H1 (cell line): ENCODE measurements around the gene COL6A3. TPM values are rescaled to one million over a fixed set of nuclear protein-coding genes. Genes with fewer than 3 reads are reported as not detected.

Experiments
- EP300 ChIP-seq, 2 experiments: IDR thresholded peaks; 1 replicate in 1 of 2; 2 replicates in 1 of 2; pipeline ENCODE4 v1.6.1; 2011 to 2012; ENCODE audit warnings: low read depth in 2 of 2, low read length in 2 of 2, mild to moderate bottlenecking in 2 of 2, borderline replicate concordance in 1 of 2, inconsistent platforms in 1 of 2, moderate library complexity in 1 of 2
- JUND ChIP-seq: IDR thresholded peaks from 2 replicates; pipeline ENCODE4 v1.6.1; 2011; ENCODE audit warnings: mild to moderate bottlenecking, improper control_type of control experiment, low read length
- RBBP5 ChIP-seq: IDR thresholded peaks from 2 replicates; pipeline ENCODE4 v1.7.1; 2012; ENCODE audit warnings: low read depth, mild to moderate bottlenecking, inconsistent platforms, low read length, moderate library complexity, borderline replicate concordance
- polyA plus RNA-seq, 7 experiments: library from polyadenylated mRNA; depleted of rRNA in 3 of 7; stranded (reverse) in 5 of 7; unstranded in 2 of 7; fragments of >200 nt in 5 of 7; fragments of 200-250 nt in 2 of 7; gene quantifications; 1 replicate in 5 of 7; 2 replicates in 1 of 7; 4 replicates in 1 of 7; pipeline versions ENCODE4 v1.2.1 to v1.2.3, GENCODE V29; 2011 to 2013; ENCODE audit warnings: missing spikeins in 2 of 7, mixed read lengths in 2 of 7
- total RNA-seq: library from RNA; stranded (reverse); fragmentation: NEBNext Ultra II Directional; extraction: Animal tissue kit (Norgen Biotek cat#: 25700); gene quantifications from 2 replicates; pipeline ENCODE4 v1.2.1, GENCODE V29; 2021

COL6A3 gene
- total and polyA plus RNA-seq, 2 of the 8 experiments (the other 6 are each of a cell fraction or from before 2014, with no cell fraction given), result 1.2 to 3.4 TPM

- TF ChIP-seq EP300 (IDR thresholded peaks at IDR 0.05; ENCODE audit: borderline replicate concordance in 1 of 2, low read depth in 2 of 2, low read length in 2 of 2), result no peak
- TF ChIP-seq RBBP5, result no peak
- no peak for TF ChIP-seq JUND
These were observed 20.4 kb downstream of the COL6A3 start (continued) for GRCh38 chr2:237393523-237393922.
